ENCODE data around the gene RSAD2.

The RSAD2 gene

DNA sequence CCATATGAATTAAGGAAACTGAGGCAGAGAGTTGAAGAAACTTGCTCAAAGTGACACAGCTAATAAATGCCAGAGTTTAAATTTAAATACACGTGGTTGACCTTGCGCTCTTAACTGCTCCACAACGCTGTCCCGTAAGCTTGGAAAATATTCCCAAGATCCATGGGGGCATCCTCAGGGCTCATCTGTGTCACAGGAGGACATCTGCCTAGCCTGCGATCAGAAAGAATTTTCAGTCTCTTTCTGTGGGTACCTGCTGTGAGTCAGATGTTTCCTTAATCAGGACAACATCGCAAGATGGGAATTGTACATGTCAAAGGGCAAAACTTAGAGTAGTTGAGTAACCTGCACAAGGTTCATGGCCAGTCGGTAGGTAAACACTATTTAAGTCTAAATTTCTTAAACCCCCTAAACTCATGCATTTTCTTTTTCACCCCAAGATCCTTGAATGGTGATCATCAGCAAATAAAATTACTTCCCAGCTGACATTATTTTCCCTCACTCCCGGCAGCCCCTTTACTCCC lies 13.3 kb upstream of the RSAD2 start:
- Histone ChIP-seq H3K4me3 (peak overlapping the region; percentile 91), H3K27ac (no peak overlapping the region)
- TF ChIP-seq, protein P1, sequence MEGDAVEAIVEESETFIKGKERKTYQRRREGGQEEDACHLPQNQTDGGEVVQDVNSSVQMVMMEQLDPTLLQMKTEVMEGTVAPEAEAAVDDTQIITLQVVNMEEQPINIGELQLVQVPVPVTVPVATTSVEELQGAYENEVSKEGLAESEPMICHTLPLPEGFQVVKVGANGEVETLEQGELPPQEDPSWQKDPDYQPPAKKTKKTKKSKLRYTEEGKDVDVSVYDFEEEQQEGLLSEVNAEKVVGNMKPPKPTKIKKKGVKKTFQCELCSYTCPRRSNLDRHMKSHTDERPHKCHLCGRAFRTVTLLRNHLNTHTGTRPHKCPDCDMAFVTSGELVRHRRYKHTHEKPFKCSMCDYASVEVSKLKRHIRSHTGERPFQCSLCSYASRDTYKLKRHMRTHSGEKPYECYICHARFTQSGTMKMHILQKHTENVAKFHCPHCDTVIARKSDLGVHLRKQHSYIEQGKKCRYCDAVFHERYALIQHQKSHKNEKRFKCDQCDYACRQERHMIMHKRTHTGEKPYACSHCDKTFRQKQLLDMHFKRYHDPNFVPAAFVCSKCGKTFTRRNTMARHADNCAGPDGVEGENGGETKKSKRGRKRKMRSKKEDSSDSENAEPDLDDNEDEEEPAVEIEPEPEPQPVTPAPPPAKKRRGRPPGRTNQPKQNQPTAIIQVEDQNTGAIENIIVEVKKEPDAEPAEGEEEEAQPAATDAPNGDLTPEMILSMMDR (IDR thresholded peaks at IDR 0.05): no peak
- no peak for DNase-seq (ENCODE audit: low spot score)

DNA sequence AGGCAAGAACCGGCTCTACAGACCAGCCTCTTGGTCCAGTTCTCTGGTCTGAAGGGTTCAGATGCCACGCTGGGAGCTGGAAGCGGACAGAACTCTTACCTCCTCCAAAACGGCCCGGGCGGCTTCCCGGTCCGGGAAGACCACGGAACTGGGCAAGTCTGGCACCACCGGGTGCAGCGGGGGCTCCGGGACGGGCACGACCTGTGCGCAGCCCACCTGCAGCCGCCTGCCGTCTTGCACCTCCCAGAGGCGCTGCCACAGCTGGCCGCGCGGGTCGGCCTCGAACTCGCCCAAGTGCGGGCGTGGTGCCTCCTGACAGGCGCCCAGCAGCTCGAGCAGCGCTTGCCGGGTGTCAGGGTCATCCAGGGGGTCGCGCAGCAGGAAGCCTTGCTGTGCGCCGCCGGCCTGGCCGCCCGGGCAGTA lies 12.6 kb upstream of the RSAD2 start:
- peak overlapping the region; percentile 91 for H3K4me3 ChIP-seq
- peak overlapping the region in 1 of 2 donors; percentile 74 for H3K27ac ChIP-seq
- DNase-seq (ENCODE audit: low spot score): no peak
- TF ChIP-seq, protein P1 (IDR thresholded peaks at IDR 0.05): no peak

DNA sequence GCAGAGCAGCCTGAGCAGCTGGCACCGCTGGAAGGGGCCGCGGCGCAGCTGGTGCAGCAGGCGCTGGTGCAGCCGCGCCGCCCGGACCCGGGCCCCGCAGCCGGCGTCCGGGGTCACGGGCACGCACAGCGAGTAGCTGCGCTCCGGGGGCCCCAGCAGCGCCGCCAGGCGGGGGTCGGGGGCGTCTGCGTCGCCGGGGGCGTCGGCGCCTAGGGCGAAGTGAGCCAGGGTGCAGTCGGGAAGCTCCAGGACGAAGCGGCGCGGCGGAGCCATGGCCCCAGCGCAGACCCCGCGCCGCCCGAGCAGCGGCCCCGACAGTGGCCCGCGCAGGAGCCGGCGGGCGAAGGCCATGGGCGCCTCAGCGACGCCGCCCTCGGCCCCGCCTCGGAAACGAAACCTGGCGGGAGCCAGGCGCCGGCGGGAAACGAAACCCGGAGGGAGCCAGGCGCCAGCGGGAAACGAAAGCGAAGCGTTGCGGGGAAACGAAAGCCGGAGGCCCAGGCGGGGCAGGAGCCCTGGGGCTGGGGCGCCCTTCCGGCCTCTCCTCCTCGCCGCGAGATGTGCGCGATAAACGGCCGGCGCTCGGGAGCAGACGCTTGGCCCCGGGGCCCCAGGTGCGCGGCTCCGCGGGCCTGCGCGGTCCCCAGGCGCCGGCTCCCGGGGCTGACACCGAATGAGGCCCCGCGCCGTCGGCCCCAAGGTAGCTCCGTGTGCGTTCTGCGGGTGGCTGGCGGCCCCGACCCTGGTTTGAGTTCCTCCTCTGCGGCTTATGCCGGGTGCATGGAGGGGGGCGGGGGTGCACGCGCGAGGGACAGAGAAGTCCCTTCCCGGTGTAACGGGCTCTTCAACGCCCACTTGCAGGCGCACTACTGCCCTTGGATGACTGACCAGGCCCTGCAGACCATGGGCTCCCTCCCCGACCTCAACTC lies 12.0 kb upstream of the RSAD2 start, which contains the start of gene CMPK2:
Gene CMPK2 (minus strand): TSS at position 562 of the 929 bp plus-strand sequence. CDS start 211 bp downstream, at position 351.
- TF ChIP-seq, protein P1 (IDR thresholded peaks at IDR 0.05): no peak
- peak within 1 kb of the TSS; percentile 91 for H3K4me3 ChIP-seq
- H3K27ac ChIP-seq: peak within 1 kb of the TSS; percentile 70 to 74
- no peak for DNase-seq (ENCODE audit: low spot score)

DNA sequence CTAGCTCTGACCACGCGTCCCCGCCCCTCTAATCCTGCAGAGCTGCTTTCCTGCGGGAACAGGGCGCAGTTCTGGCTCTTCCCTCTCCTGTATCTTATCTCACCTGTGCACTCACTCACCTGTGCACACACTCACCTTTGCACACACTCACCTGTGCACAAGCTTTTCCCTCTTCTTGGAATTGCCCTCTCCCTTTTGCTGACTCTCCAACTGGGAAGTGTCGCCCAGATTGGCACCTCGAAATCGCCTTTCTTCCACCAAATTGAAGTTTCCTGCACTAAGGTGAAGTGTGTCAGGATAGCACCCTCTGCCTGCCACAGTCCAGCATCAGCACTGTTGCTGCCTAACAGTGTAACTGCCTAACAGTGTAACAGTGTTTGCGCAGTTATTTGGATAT lies 11.3 kb upstream of the RSAD2 start:
- TF ChIP-seq, protein P1 (IDR thresholded peaks at IDR 0.05): peak; percentile 20
- DNase-seq (ENCODE audit: low spot score): no peak
- Histone ChIP-seq H3K27ac (peak overlapping the region in 1 of 2 donors; percentile 74), H3K4me3 (peak overlapping the region; percentile 91)

DNA sequence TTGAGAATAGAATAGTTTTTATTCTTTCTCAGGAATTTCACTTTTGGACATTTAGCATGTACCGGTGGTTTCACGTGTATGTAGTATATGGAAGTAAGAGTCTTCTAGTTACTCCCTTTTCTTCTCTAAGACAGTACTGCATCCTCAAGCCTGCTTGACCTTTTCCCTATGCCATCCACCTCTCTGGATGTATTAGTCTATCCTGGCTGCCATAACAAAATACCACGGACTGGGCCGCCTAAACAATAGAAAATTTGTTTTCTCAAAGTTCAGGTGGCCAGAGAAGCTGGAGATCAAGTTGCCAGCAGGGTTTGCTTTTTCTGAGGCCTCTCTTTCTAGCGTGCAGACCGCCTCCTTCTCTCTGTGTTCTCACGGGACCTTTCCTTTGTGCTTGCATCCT lies 10.6 kb upstream of the RSAD2 start:
- H3K4me3 ChIP-seq: no peak overlapping the region
- TF ChIP-seq, protein P1 (IDR thresholded peaks at IDR 0.05): no peak
- DNase-seq (ENCODE audit: low spot score): no peak
- H3K27ac ChIP-seq: no peak overlapping the region

DNA sequence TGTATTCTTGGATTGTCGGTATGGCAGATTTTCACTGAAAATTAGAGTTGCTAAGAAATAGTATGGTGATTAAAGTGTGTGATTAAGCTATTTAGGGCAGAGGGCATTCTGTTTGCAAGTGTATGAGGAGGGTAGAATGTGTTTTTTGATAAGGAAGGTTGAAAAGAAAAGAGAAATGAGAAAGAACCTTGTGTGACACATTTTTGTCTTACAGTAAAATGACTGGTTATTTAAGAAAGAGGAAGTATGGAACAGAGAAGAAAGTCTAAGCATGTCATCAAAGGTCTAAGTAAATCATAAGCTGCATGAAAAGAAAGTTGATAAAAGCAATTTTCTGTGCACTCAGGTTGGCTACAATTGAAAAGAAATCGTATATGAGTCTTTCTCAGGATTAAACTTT lies 5.2 kb upstream of the RSAD2 start:
- DNase-seq (ENCODE audit: low spot score): no peak
- H3K27ac ChIP-seq: no peak overlapping the region
- H3K4me3 ChIP-seq: no peak overlapping the region
- TF ChIP-seq, protein P1 (IDR thresholded peaks at IDR 0.05): no peak

Data from coronary artery (tissue), 2 donors.